Heart left ventricle (tissue), 16 donors: Measurements from ENCODE around the gene ZNF148. TPM values are rescaled to one million over a fixed set of nuclear protein-coding genes. Genes with fewer than 3 reads are reported as not detected.

Experiments
- ATAC-seq, 4 donors: fragments of 200-7000 bp; cut with Tn5 transposase; one replicate each; pipeline ENCODE4 v1.9.1; 2020 to 2022; ENCODE audit warnings: moderate library complexity in 4 of 4, mild to moderate bottlenecking in 3 of 4, moderate number of reproducible peaks in 1 of 4
- DNase-seq, 5 donors: peaks; one replicate each; pipeline ENCODE4 v3.0.0-alpha.2; 2020
- H3K27ac ChIP-seq, 12 donors: fragments of 200-600 bp; sonication (generic) in 4 of 12; one replicate each; pipeline versions ENCODE4 v1.5.0 to v1.8.0; 2016 to 2022; ENCODE audit warnings: mild to moderate bottlenecking in 2 of 12
- H3K27me3 ChIP-seq, 9 donors: fragments of 200-600 bp; sonication (generic) in 2 of 9; one replicate each; pipeline versions ENCODE4 v1.5.1 to v1.8.0; 2016 to 2022; ENCODE audit warnings: mild to moderate bottlenecking in 3 of 9
- H3K36me3 ChIP-seq, 9 donors: fragments of 200-600 bp; sonication (generic) in 2 of 9; one replicate each; pipeline versions ENCODE4 v1.5.0 to v1.8.0; 2018 to 2022; ENCODE audit warnings: mild to moderate bottlenecking in 2 of 9
- H3K4me1 ChIP-seq, 12 donors: fragments of 200-600 bp; sonication (generic) in 4 of 12; one replicate each; pipeline versions ENCODE4 v1.5.0 to v1.8.0; 2016 to 2022; ENCODE audit warnings: mild to moderate bottlenecking in 3 of 12
- H3K4me3 ChIP-seq, 12 donors: fragments of 200-600 bp; sonication (generic) in 4 of 12; one replicate each; pipeline versions ENCODE4 v1.5.0 to v1.8.0; 2017 to 2022; ENCODE audit warnings: mild to moderate bottlenecking in 9 of 12, moderate library complexity in 4 of 12
- H3K9me3 ChIP-seq, 12 donors: fragments of 200-600 bp; sonication (generic) in 4 of 12; one replicate each; pipeline versions ENCODE4 v1.5.0 to v1.8.0; 2016 to 2022; ENCODE audit warnings: mild to moderate bottlenecking in 1 of 12
- CTCF ChIP-seq, 12 donors: fragments of 200-600 bp; sonication (generic) in 4 of 12; IDR thresholded peaks; one replicate each; pipeline versions ENCODE4 v1.5.0 to v1.8.0; 2018 to 2022; ENCODE audit warnings: antibody characterized with exemption in 12 of 12, mild to moderate bottlenecking in 5 of 12
- POLR2A ChIP-seq, 2 donors: fragments of 450-650 bp; IDR thresholded peaks; one replicate each; pipeline ENCODE4 v1.6.1; 2017; ENCODE audit warnings: antibody characterized with exemption in 2 of 2, mild to moderate bottlenecking in 2 of 2, moderate library complexity in 2 of 2
- WGBS, 4 donors: extraction: QIAGEN DNeasy Blood & Tissue Kit in 2 of 4; methylation state at CpG; one replicate each; pipeline versions ENCODE4 v1.1.5 to v1.1.7; 2013 to 2018; 5-methylcytosine and 5-hydroxymethylcytosine counted together
- intact Hi-C, 10 donors: fragments of 100-400 bp; cut with DNase I; formaldehyde crosslinking; loops; one replicate each; pipeline versions ENCODE4 v1.11.1 to v1.14.2; 2022
- polyA plus RNA-seq, 2 donors: library from polyadenylated mRNA; stranded (reverse); fragments of 200-250 nt; gene quantifications; one replicate each; pipeline ENCODE4 v1.2.3, GENCODE V29; 2013
- total RNA-seq, 9 donors: library from RNA; depleted of rRNA in 2 of 9; stranded (reverse); fragments of >200 nt in 2 of 9; fragmentation: NEBNext Ultra II Directional in 3 of 9; extraction: Animal tissue kit (Norgen Biotek cat#: 25700) in 3 of 9; gene quantifications; one replicate each; pipeline versions ENCODE4 v1.1.0 to v1.2.4, GENCODE V29; 2016 to 2023
- donor health status: ischemic (EF 13 %, LVEDD 7.1; RV severe dilation, severe dysfunction).
- donor health status: healthy with polysubstance abuse.
- donor health status: DM: no; HTN: yes; CAD: no.
- donor health status: DM: no; HTN: no; CAD: no.
- donor health status: ischemic (EF 25% LVEDD 6.9; RV normal size, moderate dysfunction).
- donor health status: ischemic (EF 25% LVEDD 5.7; RV mildly dilated, moderate dysfunction).
- donor health status: healthy.
- donor health status: DM: yes; HTN: yes; CAD: no.
- donor health status: ischemic (EF 35%, LVEDD 5.7; RV mildly dilated, moderate dysfunction).
- donor health status: nonischemic (EF 11% LVEDD 7.7; RV severe dilation, severe dysfunction).
- donor health status: DM: yes; HTN: yes; CAD: no.
- donor health status: PGD.
- donor health status: ischemic (EF 29% LVEDD 5.4; RV normal size, mild dysfunction).
- donor health status: nonischemic (EF 23%, LVEDD 6.1; RV moderate dilation, normal function).

ZNF148 gene
- total and polyA plus RNA-seq, 11 donors = 4.5 to 62.4 (median 39.0) TPM

GRCh38 chr3:125325746-125326145 lies 49.4 kb downstream of the ZNF148 start:
- Histone ChIP-seq H3K27ac (no peak overlapping the region), H3K36me3 (peaks cover 0 to 48% (median 25%) of the 10 kb centered on the region in 9 donors), H3K4me3 (no peak overlapping the region), H3K9me3 (peaks cover 0 to 26% (median 3%) of the 10 kb centered on the region in 12 donors), H3K4me1 (no peaks in the 10 kb centered on the region), H3K27me3 (no peaks in the 10 kb centered on the region)
- intact Hi-C loops = no loop called here
- DNase-seq = no peak
- ATAC-seq = no peak
- no peak for TF ChIP-seq CTCF (IDR thresholded peaks at IDR 0.05)
- no peak for TF ChIP-seq POLR2A (IDR thresholded peaks at IDR 0.05)

GRCh38 chr3:125324341-125324740 lies 50.8 kb downstream of the ZNF148 start:
- peaks cover 0 to 39% (median 14%) of the 10 kb centered on the region in 9 donors for H3K36me3 ChIP-seq
- TF ChIP-seq POLR2A (IDR thresholded peaks at IDR 0.05) = no peak
- no peak for TF ChIP-seq CTCF (IDR thresholded peaks at IDR 0.05)
- no peak overlapping the region for H3K4me3 ChIP-seq
- no peaks in the 10 kb centered on the region for H3K27me3 ChIP-seq
- intact Hi-C loops = no loop called here
- no peak for DNase-seq
- H3K9me3 ChIP-seq = peaks cover 0 to 26% (median 3%) of the 10 kb centered on the region in 12 donors
- WGBS, 4 donors = 47 to 69% (median 60%) methylated on average over 1 of the region's 1 CpG
- H3K4me1 ChIP-seq = no peaks in the 10 kb centered on the region
- ATAC-seq = no peak
- no peak overlapping the region for H3K27ac ChIP-seq

- no peaks in the 10 kb centered on the region for H3K27me3 ChIP-seq
- H3K4me3 ChIP-seq = no peak overlapping the region
- ATAC-seq (no peak), DNase-seq (no peak)
- H3K27ac ChIP-seq = no peak overlapping the region
- intact Hi-C loops = no loop called here
- peaks cover 0 to 27% (median 11%) of the 10 kb centered on the region in 9 donors for H3K36me3 ChIP-seq
- H3K4me1 ChIP-seq = no peaks in the 10 kb centered on the region
- H3K9me3 ChIP-seq = peaks cover 0 to 26% (median 3%) of the 10 kb centered on the region in 12 donors
- WGBS, 4 donors = 94 to 99% (median 96%) methylated on average over 2 of the region's 2 CpGs
- no peak for TF ChIP-seq POLR2A (IDR thresholded peaks at IDR 0.05)
- no peak for TF ChIP-seq CTCF (IDR thresholded peaks at IDR 0.05)
These were observed 52.2 kb downstream of the ZNF148 start for GRCh38 chr3:125322917-125323316.

- Histone ChIP-seq H3K4me3 (no peak overlapping the region), H3K4me1 (no peaks in the 10 kb centered on the region)
- intact Hi-C loops = no loop called here
These were observed 53.0 kb downstream of the ZNF148 start for GRCh38 chr3:125322166-125322565.

More at GRCh38 chr3:125322166-125322565, 53.0 kb downstream of the ZNF148 start:
- Histone ChIP-seq H3K27me3 (no peaks in the 10 kb centered on the region), H3K36me3 (peaks cover 0 to 26% (median 11%) of the 10 kb centered on the region in 9 donors), H3K27ac (no peak overlapping the region), H3K9me3 (peaks cover 0 to 26% (median 3%) of the 10 kb centered on the region in 12 donors)
- ATAC-seq (no peak), DNase-seq (no peak)
- no peak for TF ChIP-seq POLR2A (IDR thresholded peaks at IDR 0.05)
- no peak for TF ChIP-seq CTCF (IDR thresholded peaks at IDR 0.05)
- WGBS, 4 donors = 89 to 94% (median 92%) methylated on average over 6 of the region's 6 CpGs
